ENCODE measurements around the gene ABHD12. TPM values are rescaled to one million over a fixed set of nuclear protein-coding genes. Genes with fewer than 3 reads are reported as not detected.
A peak's percentile ranks its signal among the peaks of the same experiment; 100 is the strongest.
"Not testable (repeated sequence)": the region's sequence is repeated elsewhere in the genome, so short reads cannot be mapped to it uniquely, and the experiment has no call there.

Gene ABHD12
- total RNA-seq, 1 donor from 2014 or later: 58.0 TPM

DNA sequence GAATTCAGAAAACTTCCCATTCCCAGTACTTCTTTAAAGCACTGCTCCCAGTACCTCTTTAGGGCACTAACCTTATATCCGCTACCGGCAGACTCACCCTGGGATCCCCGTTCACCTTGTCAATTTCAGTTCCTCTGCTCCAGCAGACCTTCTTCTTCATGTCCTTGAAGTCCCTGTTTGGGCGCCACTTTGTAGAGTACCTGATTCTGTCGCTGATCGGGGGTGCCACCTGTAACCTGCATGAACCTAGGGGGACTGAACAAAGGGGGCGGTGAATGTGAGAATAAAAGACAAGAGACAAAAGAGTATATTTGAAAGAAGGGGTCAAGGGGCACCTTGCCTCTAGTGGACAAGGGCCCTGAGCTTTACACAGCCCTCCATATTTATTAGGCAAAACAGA lies 11.9 kb upstream of the ABHD12 start:
- Mint-ChIP-seq H3K4me1 (peaks cover 18% of the 10 kb centered on the region), H3K27ac (no peak overlapping the region), H3K9me3 (peaks cover 24% of the 10 kb centered on the region), H3K27me3 (ENCODE audit: low read depth) (peaks cover 2% of the 10 kb centered on the region), H3K4me3 (no peak overlapping the region), H3K36me3 (peaks cover 7% of the 10 kb centered on the region)
- TF ChIP-seq, protein P1, sequence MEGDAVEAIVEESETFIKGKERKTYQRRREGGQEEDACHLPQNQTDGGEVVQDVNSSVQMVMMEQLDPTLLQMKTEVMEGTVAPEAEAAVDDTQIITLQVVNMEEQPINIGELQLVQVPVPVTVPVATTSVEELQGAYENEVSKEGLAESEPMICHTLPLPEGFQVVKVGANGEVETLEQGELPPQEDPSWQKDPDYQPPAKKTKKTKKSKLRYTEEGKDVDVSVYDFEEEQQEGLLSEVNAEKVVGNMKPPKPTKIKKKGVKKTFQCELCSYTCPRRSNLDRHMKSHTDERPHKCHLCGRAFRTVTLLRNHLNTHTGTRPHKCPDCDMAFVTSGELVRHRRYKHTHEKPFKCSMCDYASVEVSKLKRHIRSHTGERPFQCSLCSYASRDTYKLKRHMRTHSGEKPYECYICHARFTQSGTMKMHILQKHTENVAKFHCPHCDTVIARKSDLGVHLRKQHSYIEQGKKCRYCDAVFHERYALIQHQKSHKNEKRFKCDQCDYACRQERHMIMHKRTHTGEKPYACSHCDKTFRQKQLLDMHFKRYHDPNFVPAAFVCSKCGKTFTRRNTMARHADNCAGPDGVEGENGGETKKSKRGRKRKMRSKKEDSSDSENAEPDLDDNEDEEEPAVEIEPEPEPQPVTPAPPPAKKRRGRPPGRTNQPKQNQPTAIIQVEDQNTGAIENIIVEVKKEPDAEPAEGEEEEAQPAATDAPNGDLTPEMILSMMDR (IDR thresholded peaks at IDR 0.05; ENCODE audit: unreplicated experiment): no peak
- DNase-seq (ENCODE audit: low spot score in 2 of 2, unreplicated experiment in 2 of 2): no peak

DNA sequence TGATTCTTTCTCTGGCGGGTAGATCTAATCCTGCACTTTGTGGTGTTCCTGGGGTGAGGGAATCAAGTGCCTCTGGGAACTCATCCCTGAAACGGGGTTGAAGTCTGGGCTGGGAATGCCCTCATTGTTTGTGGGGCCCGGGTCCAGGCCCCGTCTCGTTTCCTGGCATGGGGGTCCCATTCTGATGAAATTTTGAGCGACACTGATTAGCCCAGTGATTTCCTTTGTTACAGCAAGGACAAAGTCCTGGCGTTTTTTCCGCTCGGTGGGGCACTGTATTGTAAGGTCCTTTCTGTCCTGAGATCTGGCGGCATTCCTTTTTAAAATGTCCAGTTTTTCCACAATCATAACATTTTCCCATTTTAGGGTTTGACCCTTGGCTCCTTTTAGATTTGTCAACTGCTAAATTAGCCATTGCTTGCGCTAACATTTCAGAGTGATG lies 9.7 kb upstream of the ABHD12 start:
- H3K27ac Mint-ChIP-seq; H3K27me3 Mint-ChIP-seq (ENCODE audit: low read depth); DNase-seq (ENCODE audit: low spot score in 2 of 2, unreplicated experiment in 2 of 2); H3K4me3 Mint-ChIP-seq; H3K36me3 Mint-ChIP-seq: not testable (repeated sequence)
- Mint-ChIP-seq H3K4me1 (peaks cover 19% of the 10 kb centered on the region), H3K9me3 (peaks cover 24% of the 10 kb centered on the region)

DNA sequence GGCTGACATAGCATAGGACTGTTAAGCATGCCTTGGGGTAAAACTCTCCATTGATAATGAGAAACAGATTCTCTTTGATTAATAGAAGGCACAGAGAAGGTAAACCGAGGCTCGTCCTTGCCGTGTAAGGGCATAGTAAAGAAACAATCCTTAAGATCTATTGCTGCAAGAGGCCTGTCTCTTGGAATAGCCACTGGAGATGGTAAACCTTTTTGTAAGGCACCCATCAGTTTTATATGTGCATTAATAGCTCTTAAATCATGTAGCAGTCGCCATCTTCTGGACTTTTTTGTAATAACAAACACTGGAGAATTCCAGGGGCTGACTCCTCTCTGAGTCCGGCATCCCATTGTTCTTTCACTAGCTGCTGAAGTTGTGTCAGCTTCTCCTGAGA lies 8.4 kb upstream of the ABHD12 start:
- Mint-ChIP-seq H3K4me1 (peaks cover 19% of the 10 kb centered on the region), H3K27ac (no peak overlapping the region), H3K27me3 (ENCODE audit: low read depth) (no peaks in the 10 kb centered on the region), H3K9me3 (peaks cover 17% of the 10 kb centered on the region), H3K36me3 (peaks cover 4% of the 10 kb centered on the region), H3K4me3 (no peak overlapping the region)
- TF ChIP-seq, protein P1 (IDR thresholded peaks at IDR 0.05; ENCODE audit: unreplicated experiment): peak; percentile 38
- DNase-seq (ENCODE audit: low spot score in 2 of 2, unreplicated experiment in 2 of 2): no peak

DNA sequence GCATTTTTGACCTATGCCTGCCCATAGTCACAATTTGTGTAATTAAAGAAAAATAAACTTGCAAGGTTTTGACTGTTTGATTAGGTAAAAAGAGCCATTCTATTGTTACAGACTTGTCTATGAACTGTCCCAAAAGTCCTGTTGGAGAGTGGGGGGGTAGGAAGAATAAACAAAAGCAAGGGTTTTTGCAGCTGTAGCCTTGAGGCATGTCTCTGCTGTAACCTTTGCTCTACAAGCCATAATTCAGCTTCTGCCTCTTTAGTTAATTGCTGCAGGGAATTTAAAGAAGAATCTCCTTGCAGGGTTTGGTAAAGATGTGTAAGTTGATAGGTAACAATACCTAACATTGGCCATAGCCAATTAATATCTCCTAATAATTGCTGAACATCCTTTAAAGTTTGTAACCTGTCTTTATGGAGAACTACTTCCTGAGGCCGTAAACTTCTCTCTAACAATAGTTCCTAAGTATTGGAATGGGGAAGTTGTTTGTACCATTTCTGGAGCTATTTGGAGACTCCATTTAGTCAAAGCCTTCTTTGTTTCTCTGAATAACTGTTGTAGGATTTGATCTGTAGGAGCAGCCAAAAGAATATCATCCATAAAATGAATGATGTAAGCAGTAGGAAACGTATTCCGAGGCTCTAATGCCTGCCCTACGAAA lies 7.9 kb upstream of the ABHD12 start:
- no peak for DNase-seq (ENCODE audit: low spot score in 2 of 2, unreplicated experiment in 2 of 2)
- Mint-ChIP-seq H3K27me3 (ENCODE audit: low read depth) (no peaks in the 10 kb centered on the region), H3K4me1 (peaks cover 19% of the 10 kb centered on the region), H3K4me3 (no peak overlapping the region), H3K36me3 (peaks cover 4% of the 10 kb centered on the region), H3K27ac (no peak overlapping the region), H3K9me3 (peaks cover 14% of the 10 kb centered on the region)
- TF ChIP-seq, protein P1 (IDR thresholded peaks at IDR 0.05; ENCODE audit: unreplicated experiment): no peak

DNA sequence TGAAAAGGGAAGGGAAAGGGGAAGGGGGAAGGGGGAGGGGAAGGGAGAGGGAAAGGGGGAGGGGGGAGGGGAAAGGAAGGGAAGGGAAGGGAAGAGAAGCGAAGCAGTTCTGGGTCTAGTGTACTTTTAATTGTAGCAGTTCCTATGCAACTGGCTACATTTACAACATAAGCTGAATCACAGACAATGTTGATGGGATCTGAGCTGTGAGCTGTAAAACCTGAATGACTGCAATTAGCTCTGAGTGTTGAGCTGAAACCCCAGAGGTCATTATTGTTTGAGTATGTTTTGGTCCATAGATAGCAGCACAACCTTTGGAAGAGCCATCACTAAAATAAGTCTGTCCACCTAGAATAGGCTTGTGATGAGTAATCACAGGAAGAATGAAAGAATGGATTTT lies 7.2 kb upstream of the ABHD12 start:
- H3K27me3 Mint-ChIP-seq (ENCODE audit: low read depth): no peaks in the 10 kb centered on the region
- H3K4me3 Mint-ChIP-seq: no peak overlapping the region
- DNase-seq (ENCODE audit: low spot score in 2 of 2, unreplicated experiment in 2 of 2): no peak
- peaks cover 9% of the 10 kb centered on the region for H3K9me3 Mint-ChIP-seq
- H3K27ac Mint-ChIP-seq: no peak overlapping the region
- TF ChIP-seq, protein P1 (IDR thresholded peaks at IDR 0.05; ENCODE audit: unreplicated experiment): no peak
- peaks cover 19% of the 10 kb centered on the region for H3K4me1 Mint-ChIP-seq
- H3K36me3 Mint-ChIP-seq: peaks cover 4% of the 10 kb centered on the region

DNA sequence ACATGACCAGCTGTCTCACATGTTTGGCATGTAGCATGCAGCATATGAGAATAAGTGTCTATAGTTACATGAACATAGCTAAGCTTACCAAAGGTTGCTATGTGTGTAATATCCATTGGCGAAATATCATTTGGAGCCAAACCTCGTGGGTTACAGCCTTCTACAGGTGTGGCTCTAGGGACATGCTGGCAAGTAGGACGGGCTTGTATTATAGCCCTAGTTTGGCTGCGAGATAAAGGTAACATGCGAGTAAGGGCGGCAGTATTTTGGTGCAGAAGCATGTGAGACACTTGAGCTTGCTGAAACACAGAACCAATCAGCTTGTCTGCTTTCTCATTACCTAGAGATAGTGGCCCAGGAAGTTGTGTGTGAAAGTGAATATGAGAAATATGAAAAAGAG lies 6.5 kb upstream of the ABHD12 start:
- H3K27me3 Mint-ChIP-seq (ENCODE audit: low read depth): no peaks in the 10 kb centered on the region
- no peak overlapping the region for H3K4me3 Mint-ChIP-seq
- peaks cover 4% of the 10 kb centered on the region for H3K9me3 Mint-ChIP-seq
- TF ChIP-seq, protein P1 (IDR thresholded peaks at IDR 0.05; ENCODE audit: unreplicated experiment): no peak
- H3K27ac Mint-ChIP-seq: no peak overlapping the region
- DNase-seq (ENCODE audit: low spot score in 2 of 2, unreplicated experiment in 2 of 2): no peak
- no peaks in the 10 kb centered on the region for H3K36me3 Mint-ChIP-seq
- peaks cover 19% of the 10 kb centered on the region for H3K4me1 Mint-ChIP-seq

Data from mesothelial cell of epicardium (in vitro differentiated cells).